ENCODE data around the gene FHAD1. TPM values are rescaled to one million over a fixed set of nuclear protein-coding genes. Genes with fewer than 3 reads are reported as not detected.

The FHAD1 gene
- total RNA-seq, 1 experiment from 2014 or later: 2.0 TPM

GRCh38 chr1:15390667-15391066, 143.6 kb downstream of the FHAD1 start:
- no peaks in the 10 kb centered on the region for H3K36me3 ChIP-seq (ENCODE audit: insufficient read depth, low read length, poor library complexity, severe bottlenecking)
- TF ChIP-seq EZH2 (IDR thresholded peaks at IDR 0.05; ENCODE audit: borderline replicate concordance, low read depth, low read length, poor library complexity, severe bottlenecking): no peak
- TF ChIP-seq CTCF (conservative IDR thresholded peaks at IDR 0.05; ENCODE audit: low read depth, low read length): no peak
- H3K9me3 ChIP-seq (ENCODE audit: low read depth, low read length, poor library complexity, severe bottlenecking): no peaks in the 10 kb centered on the region
- no TSS peak for BruUV-seq (replicated peaks)
- no peaks in the 10 kb centered on the region for H3K27me3 ChIP-seq (replicated peaks; ENCODE audit: insufficient read depth, low read depth, low read length, poor library complexity)
- no peaks in the 10 kb centered on the region for H3K4me1 ChIP-seq (ENCODE audit: insufficient read depth, low read length, poor library complexity, severe bottlenecking)
- H3K27ac ChIP-seq (ENCODE audit: low read depth, low read length, poor library complexity, severe bottlenecking): no peak overlapping the region
- ChIA-PET CTCF (no interaction called here), POLR2A (ENCODE audit: low non-redundant PET) (no interaction called here)
- intact Hi-C loops (cut with micrococcal nuclease; ENCODE audit: unreplicated experiment): no loop called here
- H3K4me3 ChIP-seq (ENCODE audit: low read depth, low read length, poor library complexity, severe bottlenecking): no peak overlapping the region
- DNase-seq (ENCODE audit: low spot score): no peak

GRCh38 chr1:15391366-15391765, 144.3 kb downstream of the FHAD1 start:
- no peak for DNase-seq (ENCODE audit: low spot score)
- POLR2A ChIA-PET (ENCODE audit: low non-redundant PET): no interaction called here
- CTCF ChIA-PET: no interaction called here
- BruUV-seq (replicated peaks): no TSS peak
- Histone ChIP-seq H3K27me3 (replicated peaks; ENCODE audit: insufficient read depth, low read depth, low read length, poor library complexity) (no peaks in the 10 kb centered on the region), H3K27ac (ENCODE audit: low read depth, low read length, poor library complexity, severe bottlenecking) (no peak overlapping the region), H3K4me3 (ENCODE audit: low read depth, low read length, poor library complexity, severe bottlenecking) (no peak overlapping the region), H3K4me1 (ENCODE audit: insufficient read depth, low read length, poor library complexity, severe bottlenecking) (no peaks in the 10 kb centered on the region), H3K36me3 (ENCODE audit: insufficient read depth, low read length, poor library complexity, severe bottlenecking) (no peaks in the 10 kb centered on the region), H3K9me3 (ENCODE audit: low read depth, low read length, poor library complexity, severe bottlenecking) (no peaks in the 10 kb centered on the region)
- TF ChIP-seq CTCF (conservative IDR thresholded peaks at IDR 0.05; ENCODE audit: low read depth, low read length) (no peak), EZH2 (IDR thresholded peaks at IDR 0.05; ENCODE audit: borderline replicate concordance, low read depth, low read length, poor library complexity, severe bottlenecking) (no peak)
- intact Hi-C loops (cut with micrococcal nuclease; ENCODE audit: unreplicated experiment): no loop called here

GRCh38 chr1:15393475-15394257, 146.6 kb downstream of the FHAD1 start:
- H3K36me3 ChIP-seq (ENCODE audit: insufficient read depth, low read length, poor library complexity, severe bottlenecking): no peaks in the 10 kb centered on the region
- H3K9me3 ChIP-seq (ENCODE audit: low read depth, low read length, poor library complexity, severe bottlenecking): no peaks in the 10 kb centered on the region
- H3K4me1 ChIP-seq (ENCODE audit: insufficient read depth, low read length, poor library complexity, severe bottlenecking): no peaks in the 10 kb centered on the region
- no peak overlapping the region for H3K27ac ChIP-seq (ENCODE audit: low read depth, low read length, poor library complexity, severe bottlenecking)
- BruUV-seq (replicated peaks): no TSS peak
- TF ChIP-seq CTCF (conservative IDR thresholded peaks at IDR 0.05; ENCODE audit: low read depth, low read length) (no peak), EZH2 (IDR thresholded peaks at IDR 0.05; ENCODE audit: borderline replicate concordance, low read depth, low read length, poor library complexity, severe bottlenecking) (no peak)
- H3K27me3 ChIP-seq (replicated peaks; ENCODE audit: insufficient read depth, low read depth, low read length, poor library complexity): no peaks in the 10 kb centered on the region
- CTCF ChIA-PET: no interaction called here
- no peak for DNase-seq (ENCODE audit: low spot score)
- intact Hi-C loops (cut with micrococcal nuclease; ENCODE audit: unreplicated experiment): no loop called here
- POLR2A ChIA-PET (ENCODE audit: low non-redundant PET): no interaction called here
- H3K4me3 ChIP-seq (ENCODE audit: low read depth, low read length, poor library complexity, severe bottlenecking): no peak overlapping the region
